HEK293 (cell line): ENCODE data around the gene M1AP.

Source experiments
- CTCF ChIA-PET: fragments of 350-600 bp; formaldehyde crosslinking; extraction: SDS; loops from one replicate; lab custom pipeline; 2021; ENCODE audit warnings: antibody characterized with exemption; lab: Yijun Ruan, JAX
- POLR2A ChIA-PET: fragments of 300-600 bp; formaldehyde crosslinking; extraction: SDS; loops from one replicate; lab custom pipeline; 2020; ENCODE audit warnings: antibody characterized with exemption, inconsistent platforms; lab: Yijun Ruan, JAX
- H3K27ac ChIP-seq: fragments of 200-500 bp; sonication (Bioruptor generic); 2 replicates; pipeline ENCODE4 v1.5.1; 2014; ENCODE audit warnings: low read depth, low read length, control low read depth, inconsistent platforms; ENCODE audit errors: extremely low read depth
- H3K36me3 ChIP-seq, 2 experiments: fragments of 200-500 bp in 1 of 2; sonication (Bioruptor generic) in 1 of 2; 1 replicate in 1 of 2; 2 replicates in 1 of 2; pipeline ENCODE4 v1.5.1; 2014 to 2017; ENCODE audit warnings: inconsistent platforms in 2 of 2, low read length in 2 of 2; ENCODE audit not compliant: control insufficient read depth in 2 of 2, insufficient read depth in 1 of 2
- H3K4me1 ChIP-seq: fragments of 200-500 bp; sonication (Bioruptor generic); 2 replicates; pipeline ENCODE4 v1.5.1; 2014; ENCODE audit warnings: mild to moderate bottlenecking, low read length, inconsistent platforms; ENCODE audit not compliant: control insufficient read depth, insufficient read depth
- H3K4me3 ChIP-seq: 2 replicates; pipeline ENCODE4 v1.5.1; 2011; ENCODE audit warnings: low read depth, mild to moderate bottlenecking, control low read depth, low read length, moderate library complexity
- H3K9me3 ChIP-seq: fragments of 200-500 bp; sonication (Bioruptor generic); 2 replicates; pipeline ENCODE4 v1.5.1; 2014; ENCODE audit warnings: low read depth, low read length, inconsistent platforms; ENCODE audit not compliant: control insufficient read depth, insufficient read depth
- GLIS1 ChIP-seq: fragments of 450-650 bp; formaldehyde crosslinking; IDR thresholded peaks from 2 replicates; pipeline ENCODE4 v1.5.1; 2016; ENCODE audit warnings: missing biosample characterization, missing genetic modification characterization
- REST ChIP-seq: fragments of 450-650 bp; formaldehyde crosslinking; IDR thresholded peaks from 2 replicates; pipeline ENCODE4 v1.5.1; 2016; ENCODE audit warnings: missing biosample characterization, missing genetic modification characterization
- ZBTB26 ChIP-seq: fragments of 450-650 bp; formaldehyde crosslinking; optimal IDR thresholded peaks from 2 replicates; pipeline ENCODE3; 2016; ENCODE audit warnings: missing biosample characterization, mild to moderate bottlenecking, missing genetic modification characterization
- ZBTB6 ChIP-seq: fragments of 450-650 bp; formaldehyde crosslinking; IDR thresholded peaks from 2 replicates; pipeline ENCODE4 v1.5.1; 2017; ENCODE audit warnings: missing biosample characterization, missing genetic modification characterization
- ZNF514 ChIP-seq: fragments of 450-650 bp; formaldehyde crosslinking; IDR thresholded peaks from 2 replicates; pipeline ENCODE4 v1.5.1; 2016; ENCODE audit warnings: missing biosample characterization, missing genetic modification characterization
- ZNF521 ChIP-seq: fragments of 450-650 bp; formaldehyde crosslinking; IDR thresholded peaks from 2 replicates; pipeline ENCODE4 v1.5.1; 2017; ENCODE audit warnings: missing biosample characterization, mild to moderate bottlenecking, missing genetic modification characterization
- ZNF664 ChIP-seq: fragments of 450-650 bp; formaldehyde crosslinking; IDR thresholded peaks from 2 replicates; pipeline ENCODE4 v1.5.1; 2016; ENCODE audit warnings: missing biosample characterization, missing genetic modification characterization
- TF ChIP-seq, protein P1 (sequence below): fragments of 450-650 bp; formaldehyde crosslinking; IDR thresholded peaks from 2 replicates; pipeline ENCODE4 v1.5.1; 2016; ENCODE audit warnings: missing biosample characterization, missing genetic modification characterization, borderline replicate concordance

The M1AP gene

GRCh38 chr2:74618410-74619083, 29.6 kb downstream of the M1AP start:
- ChIA-PET CTCF (interaction anchor here (0.9 to 1.4 kb wide), 4 partner anchors 31 to 135 kb away, joined by 3 to 5 read pairs (median 4); partner anchors contain the start of genes CCDC142 and TTC31), POLR2A (no interaction called here)

More at GRCh38 chr2:74618410-74619083, 29.6 kb downstream of the M1AP start:
- no peak for TF ChIP-seq GLIS1 (tag by site-specific recombination)
- TF ChIP-seq ZBTB6 (tag by site-specific recombination), result no peak
- no peak for TF ChIP-seq ZBTB26
- TF ChIP-seq ZNF521 (tag by site-specific recombination), result no peak
- TF ChIP-seq, protein P1, sequence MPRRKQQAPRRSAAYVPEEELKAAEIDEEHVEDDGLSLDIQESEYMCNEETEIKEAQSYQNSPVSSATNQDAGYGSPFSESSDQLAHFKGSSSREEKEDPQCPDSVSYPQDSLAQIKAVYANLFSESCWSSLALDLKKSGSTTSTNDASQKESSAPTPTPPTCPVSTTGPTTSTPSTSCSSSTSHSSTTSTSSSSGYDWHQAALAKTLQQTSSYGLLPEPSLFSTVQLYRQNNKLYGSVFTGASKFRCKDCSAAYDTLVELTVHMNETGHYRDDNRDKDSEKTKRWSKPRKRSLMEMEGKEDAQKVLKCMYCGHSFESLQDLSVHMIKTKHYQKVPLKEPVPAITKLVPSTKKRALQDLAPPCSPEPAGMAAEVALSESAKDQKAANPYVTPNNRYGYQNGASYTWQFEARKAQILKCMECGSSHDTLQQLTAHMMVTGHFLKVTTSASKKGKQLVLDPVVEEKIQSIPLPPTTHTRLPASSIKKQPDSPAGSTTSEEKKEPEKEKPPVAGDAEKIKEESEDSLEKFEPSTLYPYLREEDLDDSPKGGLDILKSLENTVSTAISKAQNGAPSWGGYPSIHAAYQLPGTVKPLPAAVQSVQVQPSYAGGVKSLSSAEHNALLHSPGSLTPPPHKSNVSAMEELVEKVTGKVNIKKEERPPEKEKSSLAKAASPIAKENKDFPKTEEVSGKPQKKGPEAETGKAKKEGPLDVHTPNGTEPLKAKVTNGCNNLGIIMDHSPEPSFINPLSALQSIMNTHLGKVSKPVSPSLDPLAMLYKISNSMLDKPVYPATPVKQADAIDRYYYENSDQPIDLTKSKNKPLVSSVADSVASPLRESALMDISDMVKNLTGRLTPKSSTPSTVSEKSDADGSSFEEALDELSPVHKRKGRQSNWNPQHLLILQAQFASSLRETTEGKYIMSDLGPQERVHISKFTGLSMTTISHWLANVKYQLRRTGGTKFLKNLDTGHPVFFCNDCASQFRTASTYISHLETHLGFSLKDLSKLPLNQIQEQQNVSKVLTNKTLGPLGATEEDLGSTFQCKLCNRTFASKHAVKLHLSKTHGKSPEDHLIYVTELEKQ (tag by site-specific recombination), result no peak
- TF ChIP-seq ZNF664 (tag by site-specific recombination), result no peak
- TF ChIP-seq ZNF514 (tag by site-specific recombination), result no peak
- TF ChIP-seq REST, result no peak
- no peak overlapping the region for H3K27ac ChIP-seq
- H3K36me3 ChIP-seq, result no peaks in the 10 kb centered on the region
- no peak overlapping the region for H3K4me3 ChIP-seq
- no peaks in the 10 kb centered on the region for H3K4me1 ChIP-seq
- H3K9me3 ChIP-seq, result no peaks in the 10 kb centered on the region
